CD8-positive, alpha-beta memory T cell (primary cell): ENCODE measurements around the gene ACBD6. TPM values are rescaled to one million over a fixed set of nuclear protein-coding genes. Genes with fewer than 3 reads are reported as not detected.

Experiments
- polyA plus RNA-seq: library from polyadenylated mRNA; unstranded; fragments of 300-500 nt; fragmentation: Illumina TruSeq; gene quantifications from one replicate; pipeline ENCODE4 v1.2.3, GENCODE V29; 2021
- total RNA-seq, 2 experiments: library from RNA; stranded (reverse); gene quantifications; one replicate each; pipeline ENCODE4 v1.2.3, GENCODE V29; 2021

The ACBD6 gene
- total and polyA plus RNA-seq, 3 experiments from 2014 or later = 33.8 to 51.4 (median 50.3) TPM

Other genes starting within 250 kb of the ACBD6 start
- not detected for gene OVAAL, start 56.4 kb upstream of the ACBD6 start, total RNA-seq
- gene OVAAL, start 56.4 kb upstream of the ACBD6 start, polyA plus RNA-seq = not detected
- gene XPR1, start 129.4 kb upstream of the ACBD6 start, total RNA-seq = 10 to 100 TPM; 20.8 to 23.2 TPM
- gene XPR1, start 129.4 kb upstream of the ACBD6 start, polyA plus RNA-seq = 7.6 TPM